Uterus (tissue), 4 donors: Measurements from ENCODE around the gene PRSS37. TPM values are rescaled to one million over a fixed set of nuclear protein-coding genes. Genes with fewer than 3 reads are reported as not detected.

Source experiments
- DNase-seq, 2 donors: peaks; one replicate each; pipeline ENCODE4 v3.0.0-alpha.2; 2019 to 2020
- H3K27ac ChIP-seq, 2 donors: fragments of 200-600 bp; sonication (generic); 1 replicate in 1 of 2; 2 replicates in 1 of 2; pipeline ENCODE4 v1.5.1; 2016 to 2018
- H3K27me3 ChIP-seq, 2 donors: fragments of 200-600 bp; sonication (generic); one replicate each; pipeline ENCODE4 v1.5.1; 2018 to 2019; ENCODE audit warnings: control low read depth in 1 of 2
- H3K36me3 ChIP-seq, 2 donors: fragments of 200-600 bp; sonication (generic); one replicate each; pipeline ENCODE4 v1.5.1; 2019; ENCODE audit warnings: control low read depth in 1 of 2
- H3K4me1 ChIP-seq, 2 donors: fragments of 200-600 bp; sonication (generic); one replicate each; pipeline ENCODE4 v1.5.1; 2018 to 2019; ENCODE audit warnings: control low read depth in 1 of 2
- H3K4me3 ChIP-seq, 2 donors: fragments of 200-600 bp; sonication (generic); 1 replicate in 1 of 2; 2 replicates in 1 of 2; pipeline ENCODE4 v1.5.1; 2018 to 2019; ENCODE audit warnings: mild to moderate bottlenecking in 1 of 2
- H3K9me3 ChIP-seq, 2 donors: fragments of 200-600 bp; sonication (generic); one replicate each; pipeline ENCODE4 v1.5.1; 2019; ENCODE audit warnings: control low read depth in 1 of 2
- CTCF ChIP-seq, 4 experiments: fragments of 200-600 bp in 2 of 4; fragments of 450-650 bp in 2 of 4; sonication (generic) in 2 of 4; IDR thresholded peaks; one replicate each; pipeline ENCODE4 v1.5.1; 2016 to 2019; ENCODE audit warnings: antibody characterized with exemption in 4 of 4, mild to moderate bottlenecking in 2 of 4, moderate library complexity in 1 of 4
- POLR2A ChIP-seq, 2 donors: fragments of 450-650 bp; IDR thresholded peaks; one replicate each; pipeline ENCODE4 v1.6.1; 2016; ENCODE audit warnings: antibody characterized with exemption in 2 of 2, mild to moderate bottlenecking in 1 of 2, moderate library complexity in 1 of 2
- intact Hi-C: fragments of 100-400 bp; cut with DNase I; formaldehyde crosslinking; loops from one replicate; pipeline ENCODE4 v1.15.1; 2023; ENCODE audit warnings: low total_unique reads
- total RNA-seq, 4 donors: library from RNA; depleted of rRNA in 3 of 4; stranded (reverse); fragments of >200 nt in 3 of 4; gene quantifications; one replicate each; pipeline versions ENCODE4 v1.1.0 to v1.2.4, GENCODE V29; 2014 to 2023
- donor health status: DM: yes; HTN: yes; CAD: no.

Gene PRSS37
- total RNA-seq: not detected

DNA sequence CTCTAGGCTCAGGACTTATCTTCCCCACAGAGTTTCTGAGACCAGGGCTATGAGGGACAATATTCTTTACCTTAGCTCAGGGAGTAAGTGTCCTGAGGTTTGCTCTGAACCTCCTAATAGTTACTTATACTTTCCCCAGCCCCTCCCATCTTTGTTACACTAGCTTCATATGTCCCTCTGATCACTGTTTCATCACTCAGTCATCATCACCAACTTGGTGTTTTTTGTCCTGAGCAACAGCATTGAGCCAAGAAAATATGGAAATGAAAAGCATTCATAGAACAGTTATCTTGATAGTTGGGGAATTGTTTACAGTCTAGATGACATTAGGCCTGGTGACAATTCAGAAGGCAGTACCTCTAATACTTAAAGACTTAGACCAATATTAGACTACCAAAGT, at the start of gene PRSS37:
PRSS37 (minus strand) TSS at position 101 of the 400 bp plus-strand sequence. CDS start 436 bp downstream, outside the sequence.
- no peaks in the 10 kb centered on the region for H3K27me3 ChIP-seq
- H3K4me3 ChIP-seq: no peak within 1 kb of the TSS
- no peaks in the 10 kb centered on the region for H3K9me3 ChIP-seq
- H3K4me1 ChIP-seq: no peaks in the 10 kb centered on the region
- intact Hi-C loops: no loop called here
- TF ChIP-seq CTCF (IDR thresholded peaks at IDR 0.05): no peak
- no peak for TF ChIP-seq POLR2A (IDR thresholded peaks at IDR 0.05)
- DNase-seq: no peak
- no peaks in the 10 kb centered on the region for H3K36me3 ChIP-seq
- H3K27ac ChIP-seq: no peak within 1 kb of the TSS

- no peak overlapping the region for H3K4me3 ChIP-seq
- intact Hi-C loops: no loop called here
These were observed 48.0 kb upstream of the PRSS37 start for GRCh38 chr7:141889321-141889720.

DNA sequence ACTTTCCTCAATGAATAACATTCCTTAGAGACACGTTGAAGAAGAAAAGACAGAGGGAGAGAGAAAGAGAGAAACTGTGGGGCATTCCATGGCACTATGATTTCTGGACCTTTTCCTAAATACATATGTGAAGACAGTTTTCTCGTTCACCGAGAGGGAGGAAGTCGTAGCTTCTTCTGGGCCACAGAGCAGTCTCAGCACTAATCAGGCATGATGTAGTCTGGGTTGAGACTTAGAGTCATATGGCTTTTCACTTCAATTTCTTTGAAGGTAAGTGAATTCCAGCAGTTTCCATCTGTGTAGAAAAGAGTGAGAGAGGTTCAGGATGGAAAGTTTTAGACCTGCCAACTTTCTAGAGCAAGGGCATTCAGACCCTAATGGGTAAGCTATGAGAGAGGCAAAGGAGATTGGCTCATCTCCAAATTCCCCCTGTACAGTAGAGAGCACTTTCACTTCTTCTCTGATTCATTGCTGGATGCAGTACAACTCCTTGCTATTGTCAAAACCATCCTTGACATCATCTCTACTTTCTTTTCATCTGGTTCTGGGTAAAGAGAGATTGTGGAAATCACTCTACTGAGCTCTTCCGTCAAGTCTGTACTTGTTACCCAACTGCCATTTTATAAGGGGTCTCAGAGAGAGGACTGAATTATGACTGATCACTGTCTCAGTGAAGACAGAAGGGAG, 43.4 kb upstream of the PRSS37 start:
- TF ChIP-seq POLR2A (IDR thresholded peaks at IDR 0.05): no peak
- no peak for TF ChIP-seq CTCF (IDR thresholded peaks at IDR 0.05)
- Histone ChIP-seq H3K36me3 (no peaks in the 10 kb centered on the region), H3K4me3 (no peak overlapping the region), H3K9me3 (peaks cover 0 to 6% of the 10 kb centered on the region in 2 donors), H3K27ac (no peak overlapping the region), H3K27me3 (no peaks in the 10 kb centered on the region), H3K4me1 (no peaks in the 10 kb centered on the region)
- DNase-seq: no peak
- intact Hi-C loops: no loop called here

More at GRCh38 chr7:141889321-141889720, 48.0 kb upstream of the PRSS37 start:
- no peaks in the 10 kb centered on the region for H3K27me3 ChIP-seq
- TF ChIP-seq CTCF (IDR thresholded peaks at IDR 0.05) (no peak), POLR2A (IDR thresholded peaks at IDR 0.05) (no peak)
- DNase-seq: no peak
- H3K36me3 ChIP-seq: no peaks in the 10 kb centered on the region
- H3K27ac ChIP-seq: no peak overlapping the region
- H3K4me1 ChIP-seq: no peaks in the 10 kb centered on the region
- peaks cover 0 to 2% of the 10 kb centered on the region in 2 donors for H3K9me3 ChIP-seq

GRCh38 chr7:141880960-141881359, 39.7 kb upstream of the PRSS37 start:
- intact Hi-C loops: no loop called here
- Histone ChIP-seq H3K4me1 (no peaks in the 10 kb centered on the region), H3K27me3 (no peaks in the 10 kb centered on the region), H3K9me3 (peaks cover 0 to 6% of the 10 kb centered on the region in 2 donors), H3K36me3 (no peaks in the 10 kb centered on the region), H3K4me3 (no peak overlapping the region), H3K27ac (no peak overlapping the region)
- no peak for DNase-seq
- no peak for TF ChIP-seq CTCF (IDR thresholded peaks at IDR 0.05)
- TF ChIP-seq POLR2A (IDR thresholded peaks at IDR 0.05): no peak

- H3K4me3 ChIP-seq: no peak overlapping the region
- TF ChIP-seq CTCF (IDR thresholded peaks at IDR 0.05): no peak
- no peak for TF ChIP-seq POLR2A (IDR thresholded peaks at IDR 0.05)
- no peaks in the 10 kb centered on the region for H3K4me1 ChIP-seq
- H3K9me3 ChIP-seq: no peaks in the 10 kb centered on the region
- H3K27me3 ChIP-seq: no peaks in the 10 kb centered on the region
- DNase-seq: no peak
- no peaks in the 10 kb centered on the region for H3K36me3 ChIP-seq
- H3K27ac ChIP-seq: no peak overlapping the region
- intact Hi-C loops: no loop called here
These were observed 36.1 kb upstream of the PRSS37 start for GRCh38 chr7:141877365-141877764.
